ENCODE results near the gene PTPRE. TPM values are rescaled to one million over a fixed set of nuclear protein-coding genes. Genes with fewer than 3 reads are reported as not detected.

The PTPRE gene
- polyA plus RNA-seq, 1 of the 3 experiments (the other 2 are of a cell fraction), result 11.8 TPM

GRCh38 chr10:127945948-127946711 is 39.2 kb downstream of the PTPRE start (continued):
- TF ChIP-seq REST (IDR thresholded peaks at IDR 0.05; ENCODE audit: low read depth, low read length) (no peak), USF2 (IDR thresholded peaks at IDR 0.05; ENCODE audit: borderline replicate concordance, low read depth, low read length) (no peak)

GRCh38 chr10:127947211-127947610 is 40.3 kb downstream of the PTPRE start:
- Histone ChIP-seq H3K79me2 (ENCODE audit: insufficient read depth) (no peaks in the 10 kb centered on the region), H3F3A (replicated peaks; ENCODE audit: insufficient read depth) (peaks cover 3% of the 10 kb centered on the region), H3K27ac (ENCODE audit: low read depth in 2 of 2, low read length in 1 of 2) (no peak overlapping the region), H3K9me3 (no peaks in the 10 kb centered on the region), H3K4me1 (ENCODE audit: control insufficient read depth in 1 of 2, insufficient read depth in 2 of 2, low read depth in 1 of 2, low read length in 1 of 2) (peaks cover 0 to 16% of the 10 kb centered on the region in 2 experiments; a peak in 2 of 4 replicates), H3K9me2 (no peaks in the 10 kb centered on the region), H3K27me3 (ENCODE audit: insufficient read depth) (no peaks in the 10 kb centered on the region), H3K9ac (no peak overlapping the region), H3K36me3 (replicated peaks in 1 of 2; ENCODE audit: control insufficient read depth in 1 of 2, insufficient read depth in 2 of 2, low read length in 1 of 2) (no peaks in the 10 kb centered on the region), H2AFZ (ENCODE audit: low read depth) (no peak overlapping the region), H3K4me2 (no peak overlapping the region), H3K4me3 (ENCODE audit: low read depth in 2 of 2, low read length in 1 of 2) (no peak overlapping the region), H4K20me1 (ENCODE audit: insufficient read depth) (no peaks in the 10 kb centered on the region)
- DNase-seq, result no peak
- ChIA-PET CTCF (no interaction called here), POLR2A (interaction anchor here (0.6 kb wide), 1 partner anchor 20 kb away, joined by 3 read pairs; no protein-coding TSS in a partner anchor)
- WGBS (ENCODE audit: low lambda C conversion rate), result 77% methylated on average over 1 of the region's 1 CpG
- no peak for TF ChIP-seq NRF1 (IDR thresholded peaks at IDR 0.05; ENCODE audit: low read depth, low read length)
- no peak for TF ChIP-seq GATA2 (CRISPR knock-in tag; IDR thresholded peaks at IDR 0.05)
- no peak for TF ChIP-seq MXI1 (IDR thresholded peaks at IDR 0.05; ENCODE audit: low read depth, low read length)
- TF ChIP-seq GABPA (IDR thresholded peaks at IDR 0.05; ENCODE audit: low read depth), result no peak
- no peak for TF ChIP-seq RXRA (IDR thresholded peaks at IDR 0.05; ENCODE audit: borderline replicate concordance, low read depth)
- no peak for TF ChIP-seq USF1 (IDR thresholded peaks at IDR 0.05; ENCODE audit: borderline replicate concordance, low read depth)
- no peak for TF ChIP-seq REST (IDR thresholded peaks at IDR 0.05; ENCODE audit: low read depth, low read length)
- no peak for TF ChIP-seq USF2 (IDR thresholded peaks at IDR 0.05; ENCODE audit: borderline replicate concordance, low read depth, low read length)
